Measurements from ENCODE around the gene RPL37.
"Not testable (repeated sequence)": the region's sequence is repeated elsewhere in the genome, so short reads cannot be mapped to it uniquely, and the experiment has no call there.

The RPL37 gene

GRCh38 chr5:40826489-40827187 lies 8.4 kb downstream of the RPL37 start:
- no peak for TF ChIP-seq CTCF (IDR thresholded peaks at IDR 0.05; ENCODE audit: borderline replicate concordance, insufficient read depth, low read depth, low read length)

DNA sequence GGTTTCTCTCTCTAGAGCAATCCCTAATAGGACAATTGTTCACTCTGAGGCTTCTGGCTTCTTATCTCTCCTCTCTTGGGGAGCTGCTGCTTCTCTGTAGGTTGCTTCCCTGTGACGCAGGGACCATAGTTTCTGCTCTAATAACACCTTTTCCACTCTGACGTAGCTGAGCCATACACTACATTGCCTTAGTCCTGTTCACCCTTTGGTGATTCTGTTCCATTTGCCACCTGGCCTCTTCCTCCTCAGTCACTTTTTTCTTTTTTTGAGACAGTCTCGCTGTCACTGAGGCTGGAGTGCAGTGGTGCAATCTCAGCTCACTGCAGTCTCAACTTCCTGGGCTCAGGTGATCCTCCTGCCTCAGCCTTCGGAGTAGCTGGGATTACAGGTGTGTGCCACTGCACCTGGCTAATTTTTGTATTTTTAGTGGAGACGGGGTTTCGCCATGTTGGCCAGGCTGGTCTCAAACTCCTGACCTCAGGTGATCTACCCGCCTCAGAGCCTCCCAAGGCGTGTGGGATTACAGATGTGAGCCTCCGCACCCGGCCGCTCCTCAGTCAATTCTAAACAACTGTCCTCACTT lies 9.5 kb downstream of the RPL37 start:
- not testable (repeated sequence) for H3K4me3 ChIP-seq (ENCODE audit: low read depth, low read length)

More at GRCh38 chr5:40826489-40827187, 8.4 kb downstream of the RPL37 start:
- no peak overlapping the region for H3K4me3 ChIP-seq (ENCODE audit: low read depth, low read length)

DNA sequence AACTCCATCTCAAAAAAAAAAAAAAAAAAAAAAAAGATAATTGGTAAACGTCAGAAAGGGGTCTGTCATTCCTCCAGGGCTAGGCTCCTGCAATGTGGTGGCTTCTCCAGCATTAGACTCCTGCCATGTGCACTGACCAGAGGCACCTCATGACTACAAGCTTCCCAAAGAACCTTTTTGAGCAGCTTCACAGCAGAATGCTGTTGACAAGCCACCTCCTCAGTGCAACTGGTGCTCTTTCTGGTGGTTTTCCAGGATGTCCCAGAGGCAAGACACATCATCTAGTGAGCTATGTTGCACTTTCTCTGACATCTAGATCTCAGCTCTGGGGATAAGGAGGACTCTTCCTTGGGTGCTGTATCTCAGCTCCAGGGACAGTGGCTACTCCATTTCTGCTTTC lies 11.6 kb downstream of the RPL37 start:
- no peak overlapping the region for H3K4me3 ChIP-seq (ENCODE audit: low read depth, low read length)

GRCh38 chr5:40813698-40814281 lies 21.2 kb downstream of the RPL37 start:
- H3K4me3 ChIP-seq (ENCODE audit: low read depth, low read length) = no peak overlapping the region
- TF ChIP-seq CTCF (IDR thresholded peaks at IDR 0.05; ENCODE audit: borderline replicate concordance, insufficient read depth, low read depth, low read length) = no peak

More for the DNA sequence above, 11.6 kb downstream of the RPL37 start:
- TF ChIP-seq CTCF (IDR thresholded peaks at IDR 0.05; ENCODE audit: borderline replicate concordance, insufficient read depth, low read depth, low read length) = no peak

DNA sequence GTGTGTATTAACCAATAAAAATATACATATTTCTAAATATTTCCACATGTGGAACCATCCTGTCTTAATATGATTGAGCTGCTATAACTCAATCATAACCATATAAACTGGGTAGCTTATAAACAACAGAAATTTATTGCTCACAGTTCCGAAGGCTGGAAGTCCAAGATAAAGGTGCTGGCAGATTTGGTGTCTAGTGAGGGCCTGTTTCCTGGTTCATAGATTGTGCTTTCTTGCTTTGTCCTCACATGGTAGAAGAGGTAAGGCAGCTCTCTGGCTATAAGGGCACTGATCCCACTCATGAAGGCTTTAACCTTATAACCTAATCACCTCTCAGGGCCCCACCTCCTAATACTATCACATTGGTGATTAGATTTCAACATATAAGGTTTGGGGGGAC lies 22.9 kb downstream of the RPL37 start:
- no peak for TF ChIP-seq CTCF (IDR thresholded peaks at IDR 0.05; ENCODE audit: borderline replicate concordance, insufficient read depth, low read depth, low read length)
- H3K4me3 ChIP-seq (ENCODE audit: low read depth, low read length) = no peak overlapping the region

DNA sequence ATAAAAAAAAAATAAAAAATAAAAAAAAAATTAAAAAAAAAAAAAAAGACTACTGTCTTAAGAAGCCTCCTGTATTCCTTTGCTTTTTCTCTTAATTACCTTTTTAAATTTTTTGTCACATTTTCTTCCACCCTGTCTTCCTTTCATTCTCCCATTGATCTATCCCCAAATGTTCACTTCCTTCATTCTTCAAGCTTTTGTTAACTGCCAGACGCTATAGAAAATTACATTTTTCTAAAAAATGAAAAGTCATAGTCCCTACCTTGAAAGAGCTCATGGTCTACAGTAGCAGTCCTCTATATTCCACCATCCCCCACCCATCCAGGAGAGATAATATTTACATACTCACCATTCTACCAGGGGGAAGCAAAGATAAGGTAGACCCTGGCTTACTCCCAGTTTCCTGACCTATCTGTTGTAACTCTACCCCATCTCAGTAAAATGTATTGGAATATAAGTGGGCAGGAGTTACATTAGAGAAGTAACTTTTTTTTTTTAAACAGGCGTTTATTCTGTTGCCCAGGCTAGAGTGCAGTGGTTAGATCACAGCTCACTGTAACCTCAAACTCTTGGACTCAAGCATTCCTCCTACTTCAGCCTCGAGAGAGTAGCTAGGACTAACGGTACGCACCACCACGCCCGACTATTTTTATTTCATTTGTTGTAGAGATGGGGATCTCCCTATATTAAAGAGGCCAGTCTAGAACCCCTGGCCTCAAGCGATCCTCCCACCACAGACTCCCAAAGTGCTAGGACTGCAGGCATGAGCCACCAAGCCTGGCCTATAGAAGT lies 33.1 kb downstream of the RPL37 start:
- TF ChIP-seq CTCF (IDR thresholded peaks at IDR 0.05; ENCODE audit: borderline replicate concordance, insufficient read depth, low read depth, low read length) = no peak
- no peak overlapping the region for H3K4me3 ChIP-seq (ENCODE audit: low read depth, low read length)

DNA sequence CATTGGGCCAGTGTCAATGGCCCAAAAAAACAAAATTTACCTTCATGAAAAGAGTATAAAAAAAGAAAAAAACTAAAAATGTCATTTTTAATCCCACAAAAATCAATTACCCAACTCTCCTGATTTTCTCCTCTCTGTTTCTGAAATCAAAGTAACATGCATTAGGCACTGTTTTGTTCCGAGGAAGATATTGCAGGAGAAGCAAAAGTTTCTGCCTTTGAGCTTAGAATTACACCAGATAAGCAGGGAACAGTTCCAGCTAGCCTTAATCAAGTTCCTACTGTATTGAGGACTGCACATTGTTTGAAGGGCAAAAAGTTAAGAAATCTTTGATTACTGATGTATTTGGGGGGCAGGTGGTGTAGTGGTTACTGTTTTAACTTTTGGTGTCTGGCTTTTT lies 35.8 kb downstream of the RPL37 start:
- no peak overlapping the region for H3K4me3 ChIP-seq (ENCODE audit: low read depth, low read length)
- TF ChIP-seq CTCF (IDR thresholded peaks at IDR 0.05; ENCODE audit: borderline replicate concordance, insufficient read depth, low read depth, low read length) = no peak
